Measurements from ENCODE around the gene SEH1L. TPM values are rescaled to one million over a fixed set of nuclear protein-coding genes. Genes with fewer than 3 reads are reported as not detected.

The SEH1L gene
- total RNA-seq, 6 donors from 2014 or later: 18.4 to 49.7 (median 38.2) TPM

DNA sequence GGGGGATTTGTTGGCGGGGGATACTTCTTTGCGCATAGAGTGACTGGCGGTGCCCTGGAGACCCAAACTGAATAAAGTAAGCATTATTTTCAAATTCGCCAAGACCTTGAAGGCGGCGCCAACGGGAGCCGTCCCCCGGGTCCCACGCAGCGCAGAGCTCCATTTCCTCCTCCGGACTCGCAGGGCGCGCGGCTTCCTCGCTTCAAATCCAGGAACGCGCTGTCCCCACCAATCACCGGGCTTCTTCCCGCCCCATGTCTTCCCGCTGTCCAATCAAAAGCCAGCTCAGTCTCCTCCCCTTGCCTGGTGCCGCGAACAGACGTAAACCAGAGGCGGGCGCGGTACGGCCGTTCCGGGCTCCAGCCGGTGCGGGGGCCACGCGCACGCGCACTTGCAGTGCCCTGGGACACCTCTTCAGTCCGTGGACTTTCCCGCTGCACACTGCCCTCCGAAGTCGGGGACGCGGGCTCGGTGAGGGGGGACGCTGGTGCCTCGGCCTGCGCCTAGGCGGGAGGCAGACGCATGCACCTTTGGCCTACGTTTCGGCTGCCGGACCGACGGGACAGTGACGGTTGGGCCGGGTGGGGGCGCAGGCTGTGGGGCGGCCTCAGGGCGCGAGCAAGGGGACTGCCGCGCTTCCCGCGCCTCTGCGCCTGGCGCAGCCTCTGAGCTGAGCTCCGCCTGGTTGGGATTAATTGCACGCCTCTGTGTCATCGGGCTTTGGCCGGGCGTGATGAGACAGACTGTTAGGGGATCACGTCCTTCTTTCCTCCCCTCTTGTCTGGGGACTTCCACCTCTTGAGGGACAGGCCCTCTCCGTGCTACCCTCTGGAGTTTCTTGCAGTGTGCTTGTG lies 43.4 kb downstream of the SEH1L start, which contains the start of gene CEP192:
Gene CEP192, plus strand, starts transcription at position 396 of the 854 bp plus-strand sequence. CDS start 8,063 bp downstream, outside the sequence.
- H3K27ac ChIP-seq: peak within 1 kb of the TSS; percentile 89 to 94 (median 92)
- WGBS, 2 donors: 0% methylated on average over 27 to 46 of the region's 73 CpGs
- peaks cover 13 to 19% (median 17%) of the 10 kb centered on the region in 4 donors for H3K4me1 ChIP-seq

DNA sequence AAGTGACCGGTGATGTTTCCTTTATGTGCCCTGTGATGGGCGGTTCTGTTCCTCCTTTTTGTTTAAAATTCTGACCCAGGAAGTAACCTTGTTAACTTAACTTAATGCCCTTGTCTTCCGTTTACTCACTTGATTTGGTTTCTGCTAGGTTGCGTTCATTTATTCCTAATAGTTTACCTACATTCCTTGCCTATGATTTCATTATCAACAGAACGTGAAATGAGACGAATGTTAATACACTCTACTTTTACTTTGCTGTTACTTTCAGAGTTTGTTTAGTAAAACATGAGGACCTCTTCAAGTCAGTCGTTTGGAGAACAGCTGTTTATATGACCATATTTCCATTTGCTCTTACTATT lies 44.0 kb downstream of the SEH1L start:
- WGBS, 2 donors: 1% methylated on average over 7 of the region's 7 CpGs
- H3K27ac ChIP-seq: peak overlapping the region; percentile 89 to 94 (median 92)
- H3K27me3 ChIP-seq: no peaks in the 10 kb centered on the region
- peaks cover 13 to 19% (median 17%) of the 10 kb centered on the region in 4 donors for H3K4me1 ChIP-seq
- no peaks in the 10 kb centered on the region for H3K9me3 ChIP-seq
- no peaks in the 10 kb centered on the region for H3K36me3 ChIP-seq
- TF ChIP-seq, protein P1, sequence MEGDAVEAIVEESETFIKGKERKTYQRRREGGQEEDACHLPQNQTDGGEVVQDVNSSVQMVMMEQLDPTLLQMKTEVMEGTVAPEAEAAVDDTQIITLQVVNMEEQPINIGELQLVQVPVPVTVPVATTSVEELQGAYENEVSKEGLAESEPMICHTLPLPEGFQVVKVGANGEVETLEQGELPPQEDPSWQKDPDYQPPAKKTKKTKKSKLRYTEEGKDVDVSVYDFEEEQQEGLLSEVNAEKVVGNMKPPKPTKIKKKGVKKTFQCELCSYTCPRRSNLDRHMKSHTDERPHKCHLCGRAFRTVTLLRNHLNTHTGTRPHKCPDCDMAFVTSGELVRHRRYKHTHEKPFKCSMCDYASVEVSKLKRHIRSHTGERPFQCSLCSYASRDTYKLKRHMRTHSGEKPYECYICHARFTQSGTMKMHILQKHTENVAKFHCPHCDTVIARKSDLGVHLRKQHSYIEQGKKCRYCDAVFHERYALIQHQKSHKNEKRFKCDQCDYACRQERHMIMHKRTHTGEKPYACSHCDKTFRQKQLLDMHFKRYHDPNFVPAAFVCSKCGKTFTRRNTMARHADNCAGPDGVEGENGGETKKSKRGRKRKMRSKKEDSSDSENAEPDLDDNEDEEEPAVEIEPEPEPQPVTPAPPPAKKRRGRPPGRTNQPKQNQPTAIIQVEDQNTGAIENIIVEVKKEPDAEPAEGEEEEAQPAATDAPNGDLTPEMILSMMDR (IDR thresholded peaks at IDR 0.05): no peak
- H3K4me3 ChIP-seq: peak overlapping the region; percentile 77 to 95 (median 86)
- ATAC-seq (ENCODE audit: low FRiP score in 2 of 2): no peak
- no peak for DNase-seq

More for the DNA sequence above, 43.4 kb downstream of the SEH1L start, which contains the start of gene CEP192:
- ATAC-seq (ENCODE audit: low FRiP score in 2 of 2): peak; percentile 99
- Histone ChIP-seq H3K27me3 (no peaks in the 10 kb centered on the region), H3K36me3 (no peaks in the 10 kb centered on the region), H3K4me3 (peak within 1 kb of the TSS; percentile 77 to 95 (median 86)), H3K9me3 (no peaks in the 10 kb centered on the region)
- TF ChIP-seq EP300 (IDR thresholded peaks at IDR 0.05): no peak
- TF ChIP-seq POLR2A (IDR thresholded peaks at IDR 0.05): peak in 2 of 4 donors; percentile 76 to 88
- TF ChIP-seq, protein P1 (IDR thresholded peaks at IDR 0.05): peak in 3 of 6 experiments; percentile 17 to 32 (median 19)
- TF ChIP-seq POLR2AphosphoS5 (IDR thresholded peaks at IDR 0.05): peak; percentile 86 to 91
- DNase-seq: peak; percentile 98

- no peaks in the 10 kb centered on the region for H3K27me3 ChIP-seq
- H3K9me3 ChIP-seq: no peaks in the 10 kb centered on the region
- no peaks in the 10 kb centered on the region for H3K36me3 ChIP-seq
- H3K4me3 ChIP-seq: no peak overlapping the region
- TF ChIP-seq POLR2A (IDR thresholded peaks at IDR 0.05): no peak
- no peak for TF ChIP-seq EP300 (IDR thresholded peaks at IDR 0.05)
- TF ChIP-seq, protein P1 (IDR thresholded peaks at IDR 0.05): no peak
- TF ChIP-seq POLR2AphosphoS5 (IDR thresholded peaks at IDR 0.05): no peak
- no peak for DNase-seq
- 83 to 92% methylated on average over 2 of the region's 2 CpGs for WGBS, 2 donors
- no peak overlapping the region for H3K27ac ChIP-seq
- peaks cover 13 to 19% (median 17%) of the 10 kb centered on the region in 4 donors for H3K4me1 ChIP-seq
- ATAC-seq (ENCODE audit: low FRiP score in 2 of 2): no peak
These were observed 45.6 kb downstream of the SEH1L start for GRCh38 chr18:12993439-12993838.

GRCh38 chr18:12995424-12995823 lies 47.6 kb downstream of the SEH1L start:
- TF ChIP-seq EP300 (IDR thresholded peaks at IDR 0.05) (no peak), POLR2AphosphoS5 (IDR thresholded peaks at IDR 0.05) (no peak), POLR2A (IDR thresholded peaks at IDR 0.05) (no peak)
- TF ChIP-seq, protein P1 (IDR thresholded peaks at IDR 0.05): no peak
- no peak for ATAC-seq (ENCODE audit: low FRiP score in 2 of 2)
- peaks cover 10 to 17% (median 14%) of the 10 kb centered on the region in 4 donors for H3K4me1 ChIP-seq
- no peak for DNase-seq
- no peaks in the 10 kb centered on the region for H3K27me3 ChIP-seq
- no peaks in the 10 kb centered on the region for H3K9me3 ChIP-seq
- 100% methylated on average over 2 of the region's 2 CpGs for whole genome bisulfite sequencing, 2 donors
- no peak overlapping the region for H3K4me3 ChIP-seq
- no peak overlapping the region for H3K27ac ChIP-seq
- H3K36me3 ChIP-seq: peaks cover 0 to 1% (median 0%) of the 10 kb centered on the region in 4 donors

All from upper lobe of left lung (tissue), 6 donors.